Effector CD8-positive, alpha-beta T cell (primary cell): ENCODE results near the gene MAPRE3.

Experiments used
- DNase-seq: peaks from one replicate; lab custom pipeline; 2025; lab: John Stamatoyannopoulos, UW

MAPRE3 gene

GRCh38 chr2:26985807-26986206 is 15.4 kb downstream of the MAPRE3 start:
- DNase-seq, result no peak

- no peak for DNase-seq
These were observed 16.1 kb downstream of the MAPRE3 start for GRCh38 chr2:26986576-26986975.

- DNase-seq, result no peak
These were observed 17.8 kb downstream of the MAPRE3 start for GRCh38 chr2:26988058-26988860.

- DNase-seq, result no peak
These were observed 18.7 kb downstream of the MAPRE3 start for GRCh38 chr2:26989156-26989555.

- no peak for DNase-seq
These were observed 21.3 kb downstream of the MAPRE3 start for GRCh38 chr2:26991717-26992116.

GRCh38 chr2:26993768-26994167 is 23.3 kb downstream of the MAPRE3 start:
- no peak for DNase-seq

- DNase-seq, result no peak
These were observed 24.5 kb downstream of the MAPRE3 start for GRCh38 chr2:26994983-26995382.

GRCh38 chr2:26997394-26997793 is 27.0 kb downstream of the MAPRE3 start:
- DNase-seq, result no peak

- no peak for DNase-seq
These were observed 27.9 kb downstream of the MAPRE3 start for GRCh38 chr2:26998323-26998722.

- DNase-seq, result no peak
These were observed 29.8 kb downstream of the MAPRE3 start for GRCh38 chr2:27000228-27000627.

GRCh38 chr2:27000995-27001394 is 30.6 kb downstream of the MAPRE3 start:
- no peak for DNase-seq

- no peak for DNase-seq
These were observed 31.5 kb downstream of the MAPRE3 start for GRCh38 chr2:27001950-27002349.

GRCh38 chr2:27003007-27003406 is 32.6 kb downstream of the MAPRE3 start:
- DNase-seq, result no peak

GRCh38 chr2:27003857-27004256 is 33.4 kb downstream of the MAPRE3 start:
- DNase-seq, result no peak

GRCh38 chr2:27006602-27007415 is 36.4 kb downstream of the MAPRE3 start:
- DNase-seq, result no peak

- no peak for DNase-seq
These were observed 37.3 kb downstream of the MAPRE3 start for GRCh38 chr2:27007416-27008374.

GRCh38 chr2:27008678-27009077 is 38.2 kb downstream of the MAPRE3 start:
- DNase-seq, result no peak

- DNase-seq, result no peak
These were observed 38.6 kb downstream of the MAPRE3 start for GRCh38 chr2:27009083-27009482.

GRCh38 chr2:27009716-27010115 is 39.3 kb downstream of the MAPRE3 start:
- no peak for DNase-seq

- no peak for DNase-seq
These were observed 39.7 kb downstream of the MAPRE3 start for GRCh38 chr2:27010139-27010538.

GRCh38 chr2:27013738-27014137 is 43.3 kb downstream of the MAPRE3 start:
- no peak for DNase-seq
